Erythroblast (primary cell): Measurements from ENCODE around the gene SBK1.
"Not testable (repeated sequence)": the region's sequence is repeated elsewhere in the genome, so short reads cannot be mapped to it uniquely, and the experiment has no call there.

Source experiments
- GATA1 ChIP-seq: IDR thresholded peaks from 2 replicates; pipeline ENCODE4 v1.6.1; 2011; ENCODE audit warnings: low read depth, mild to moderate bottlenecking, control low read depth, low read length, moderate library complexity
- POLR2A ChIP-seq: IDR thresholded peaks from 2 replicates; pipeline ENCODE4 v1.6.1; 2011; ENCODE audit warnings: mild to moderate bottlenecking, low read length

- TF ChIP-seq POLR2A, GATA1: not testable (repeated sequence)
These were observed 37.9 kb downstream of the SBK1 start for GRCh38 chr16:28330232-28330631.
